Iris pigment epithelial cell (primary cell): ENCODE measurements around the gene GGTLC2.
"Not testable (repeated sequence)": the region's sequence is repeated elsewhere in the genome, so short reads cannot be mapped to it uniquely, and the experiment has no call there.

ENCODE experiments used
- DNase-seq: peaks from one replicate; pipeline ENCODE4 v3.0.0-alpha.2; 2011; ENCODE audit warnings: low read depth

Gene GGTLC2

GRCh38 chr22:22669093-22669492, 24.7 kb downstream of the GGTLC2 start:
- DNase-seq: no peak

GRCh38 chr22:22670076-22670795, 25.8 kb downstream of the GGTLC2 start:
- DNase-seq: no peak

- no peak for DNase-seq
These were observed 27.1 kb downstream of the GGTLC2 start for GRCh38 chr22:22671506-22671905.

GRCh38 chr22:22673099-22673498, 28.7 kb downstream of the GGTLC2 start:
- no peak for DNase-seq

- no peak for DNase-seq
These were observed 29.2 kb downstream of the GGTLC2 start for GRCh38 chr22:22673628-22674027.

GRCh38 chr22:22674467-22674866, 30.1 kb downstream of the GGTLC2 start:
- DNase-seq: no peak

- no peak for DNase-seq
These were observed 34.6 kb downstream of the GGTLC2 start for GRCh38 chr22:22678970-22679369.

GRCh38 chr22:22680396-22680795, 36.0 kb downstream of the GGTLC2 start:
- no peak for DNase-seq

- DNase-seq: peak; percentile 66
These were observed 36.9 kb downstream of the GGTLC2 start for GRCh38 chr22:22681221-22681739.

- DNase-seq: no peak
These were observed 37.8 kb downstream of the GGTLC2 start for GRCh38 chr22:22682196-22682595.

GRCh38 chr22:22682807-22683667, 38.6 kb downstream of the GGTLC2 start:
- DNase-seq: peak; percentile 75

- no peak for DNase-seq
These were observed 39.4 kb downstream of the GGTLC2 start for GRCh38 chr22:22683668-22684361.

- peak; percentile 85 for DNase-seq
These were observed 40.5 kb downstream of the GGTLC2 start for GRCh38 chr22:22684580-22685561.

- DNase-seq: no peak
These were observed 41.2 kb downstream of the GGTLC2 start for GRCh38 chr22:22685586-22685985.

- not testable (repeated sequence) for DNase-seq
These were observed 42.0 kb downstream of the GGTLC2 start for GRCh38 chr22:22686202-22687115.

GRCh38 chr22:22687638-22688500, 43.5 kb downstream of the GGTLC2 start:
- peak; percentile 64 for DNase-seq

GRCh38 chr22:22689621-22690345, 45.4 kb downstream of the GGTLC2 start:
- no peak for DNase-seq

- peak; percentile 37 for DNase-seq
These were observed 46.6 kb downstream of the GGTLC2 start for GRCh38 chr22:22691055-22691454.
